ENCODE results near the gene KRTAP4-16.
A peak's percentile ranks its signal among the peaks of the same experiment; 100 is the strongest.
"Not testable (repeated sequence)": the region's sequence is repeated elsewhere in the genome, so short reads cannot be mapped to it uniquely, and the experiment has no call there.

Gene KRTAP4-16

DNA sequence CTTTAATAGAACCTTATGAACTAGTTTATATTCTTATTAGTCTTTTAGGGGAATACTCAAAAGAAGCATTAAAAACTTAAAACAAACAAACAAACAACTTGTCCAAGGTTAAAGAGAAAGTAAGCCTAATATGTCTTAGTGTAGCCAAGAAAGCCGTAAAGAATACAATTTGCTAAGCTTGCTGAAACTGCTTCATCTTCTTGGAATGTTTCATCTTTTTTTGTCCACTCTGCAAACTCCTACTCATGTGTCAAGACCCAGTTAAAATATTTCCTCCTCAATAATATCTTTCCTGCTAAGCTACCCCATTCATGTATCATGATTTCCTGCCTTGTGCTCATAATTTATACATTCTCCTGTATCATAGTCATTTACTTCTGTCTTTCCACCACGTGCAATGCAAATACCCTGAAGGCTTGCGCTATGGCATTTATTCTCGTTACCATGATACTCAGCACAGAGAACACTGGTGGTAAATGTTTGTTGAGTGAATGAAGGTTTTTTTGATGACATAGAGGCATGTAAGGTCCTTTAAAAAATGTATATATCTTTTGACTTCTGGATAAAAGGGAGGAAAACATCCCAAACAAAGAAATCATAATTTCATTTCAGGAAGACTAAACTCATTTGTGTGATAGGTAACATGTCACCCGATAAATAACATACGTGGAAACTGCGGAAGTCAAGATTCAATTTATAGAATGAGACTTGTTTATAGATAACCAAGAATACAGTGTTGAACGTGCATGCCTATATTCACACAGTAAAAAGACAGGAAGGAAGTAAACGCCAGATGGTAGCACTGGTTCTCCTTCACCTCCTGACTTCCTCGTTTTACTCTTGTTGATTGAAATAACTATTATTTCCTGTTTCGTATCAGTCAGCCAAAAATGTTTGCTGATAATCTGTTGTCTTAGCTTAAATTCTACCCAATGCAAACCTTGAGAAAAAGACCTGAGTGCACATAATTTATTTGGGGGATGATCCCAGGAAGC is 18.0 kb upstream of the KRTAP4-16 start:
- peak; percentile 15 for DNase-seq (ENCODE audit: low spot score)

DNA sequence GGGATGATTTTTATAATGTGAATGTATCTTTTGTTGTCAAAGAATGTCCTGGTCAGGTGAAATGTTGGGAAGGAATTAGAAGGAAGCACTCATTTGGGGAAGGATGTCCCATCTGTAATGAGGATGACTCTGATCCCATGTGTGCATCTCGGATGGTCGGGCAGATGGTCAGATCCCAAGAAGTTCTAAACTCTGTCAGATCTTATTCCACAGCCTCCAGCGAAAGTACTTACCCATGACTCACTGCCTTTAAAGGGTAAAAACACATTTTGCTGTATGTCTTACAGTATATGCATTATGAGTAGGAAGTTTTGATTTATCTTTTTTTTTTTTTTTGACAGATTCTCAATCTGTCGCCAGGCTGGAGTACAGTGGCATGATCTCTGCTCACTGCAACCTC is 16.7 kb upstream of the KRTAP4-16 start:
- DNase-seq (ENCODE audit: low spot score): no peak

DNA sequence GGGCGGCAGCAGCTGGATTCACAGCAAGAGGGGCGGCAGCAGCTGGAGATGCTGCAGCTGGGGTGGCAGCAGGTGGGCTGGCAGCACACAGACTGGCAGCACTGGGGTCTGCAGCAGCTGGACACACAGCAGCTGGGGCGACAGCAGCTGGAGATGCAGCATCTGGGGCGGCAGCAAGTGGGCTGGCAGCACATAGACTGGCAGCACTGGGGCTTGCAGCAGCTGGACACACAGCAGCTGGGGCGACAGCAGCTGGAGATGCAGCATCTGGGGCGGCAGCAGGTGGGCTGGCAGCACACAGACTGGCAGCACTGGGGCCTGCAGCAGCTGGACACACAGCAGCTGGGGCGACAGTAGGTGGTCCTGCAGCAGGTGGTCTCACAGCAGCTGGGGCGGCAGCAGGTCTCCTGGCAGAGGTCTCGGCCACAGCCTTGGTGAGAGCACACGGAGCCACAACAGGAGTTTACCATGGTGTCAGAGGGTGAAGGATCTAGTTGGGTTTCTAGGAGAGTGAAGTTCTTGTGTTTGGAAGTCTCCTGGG is 15.9 kb upstream of the KRTAP4-16 start, which contains the start of gene KRTAP4-11:
KRTAP4-11 (minus strand) TSS at position 528 of the 541 bp plus-strand sequence; CDS start at position 470, 58 bp downstream.
- not testable (repeated sequence) for DNase-seq (ENCODE audit: low spot score)

DNA sequence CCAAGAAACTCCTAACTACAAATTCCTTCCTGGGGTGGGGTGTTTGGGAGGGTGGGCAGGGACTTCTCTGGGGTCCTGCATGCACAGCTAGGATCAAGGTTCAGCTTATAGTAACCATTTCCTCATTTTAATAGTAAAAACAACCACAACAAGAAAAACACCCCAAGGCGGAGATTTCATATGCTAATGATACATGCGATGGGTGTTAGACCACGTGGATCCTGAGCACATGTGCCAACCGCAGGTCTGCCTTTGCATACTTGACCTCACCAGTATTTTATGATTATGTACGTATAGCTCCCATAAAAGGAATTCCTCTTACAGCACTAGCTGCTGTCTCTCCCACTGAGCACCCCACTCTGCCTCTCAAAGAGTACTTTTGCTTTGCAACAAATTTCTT is 14.3 kb upstream of the KRTAP4-16 start:
- DNase-seq (ENCODE audit: low spot score): no peak

DNA sequence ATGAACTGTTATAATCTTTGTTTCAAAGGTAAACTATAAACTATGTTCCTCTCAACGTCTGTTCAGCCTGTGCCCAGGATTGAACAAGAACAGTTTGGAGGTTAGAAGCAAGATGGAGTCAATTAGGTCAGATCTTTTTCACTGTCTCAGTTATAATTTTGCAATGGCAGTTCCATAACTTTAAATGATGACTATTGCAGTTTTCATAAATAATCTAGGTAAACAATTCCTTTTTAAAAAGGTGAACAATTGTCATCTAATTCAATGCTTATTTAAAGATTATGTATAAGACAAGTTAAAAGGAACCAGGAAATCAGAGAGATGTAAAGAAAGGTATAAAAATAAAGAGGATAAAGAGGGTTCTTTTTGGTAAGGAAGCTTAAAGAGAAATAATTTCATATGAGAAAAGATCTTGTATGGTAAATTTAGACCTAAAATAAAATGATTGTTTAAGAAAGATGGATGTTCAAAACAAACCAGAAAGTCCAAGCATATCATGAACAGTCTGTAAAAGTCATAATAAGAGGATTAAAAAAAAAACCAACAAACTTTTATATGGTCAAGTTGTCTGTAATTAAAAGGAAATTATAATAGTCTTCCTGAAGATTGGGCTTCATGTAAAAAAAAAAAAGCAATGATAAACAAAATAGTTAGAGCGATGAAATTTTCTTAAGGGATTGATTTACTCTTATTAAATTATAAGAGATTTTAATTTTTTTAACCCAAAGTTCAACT is 9.3 kb upstream of the KRTAP4-16 start:
- DNase-seq (ENCODE audit: low spot score): no peak

DNA sequence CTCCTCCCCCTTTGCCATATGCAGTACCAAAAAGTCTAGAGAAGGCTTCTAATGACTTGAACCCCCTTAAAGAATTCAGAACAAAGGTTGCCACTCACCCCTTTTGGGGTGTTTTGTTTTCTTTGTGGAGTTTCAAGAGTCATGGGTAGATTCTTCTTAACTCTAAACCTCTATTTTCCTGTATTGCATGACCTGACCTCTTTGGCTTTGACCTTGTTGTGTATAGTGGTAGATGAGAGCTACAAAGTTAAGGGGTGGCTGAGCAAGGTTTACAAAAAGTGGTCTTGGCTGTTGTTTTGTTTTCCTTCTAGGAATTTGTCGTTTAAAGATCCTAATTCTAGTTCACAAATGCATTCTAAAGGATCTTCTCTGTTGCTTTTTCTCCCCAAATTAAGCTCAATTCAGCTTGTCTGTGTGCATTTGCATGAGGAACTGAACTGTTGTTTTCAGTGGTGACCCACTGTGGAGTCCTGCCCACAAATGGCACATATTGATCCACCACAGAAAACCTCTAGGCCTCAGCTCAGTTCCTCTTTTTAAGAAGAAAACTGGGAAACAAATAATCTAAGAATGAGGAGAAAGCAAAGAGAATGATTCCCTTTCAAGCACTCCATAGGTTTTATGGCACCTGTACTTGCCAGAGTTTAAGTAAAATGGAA is 6.8 kb upstream of the KRTAP4-16 start:
- DNase-seq (ENCODE audit: low spot score): not testable (repeated sequence)

DNA sequence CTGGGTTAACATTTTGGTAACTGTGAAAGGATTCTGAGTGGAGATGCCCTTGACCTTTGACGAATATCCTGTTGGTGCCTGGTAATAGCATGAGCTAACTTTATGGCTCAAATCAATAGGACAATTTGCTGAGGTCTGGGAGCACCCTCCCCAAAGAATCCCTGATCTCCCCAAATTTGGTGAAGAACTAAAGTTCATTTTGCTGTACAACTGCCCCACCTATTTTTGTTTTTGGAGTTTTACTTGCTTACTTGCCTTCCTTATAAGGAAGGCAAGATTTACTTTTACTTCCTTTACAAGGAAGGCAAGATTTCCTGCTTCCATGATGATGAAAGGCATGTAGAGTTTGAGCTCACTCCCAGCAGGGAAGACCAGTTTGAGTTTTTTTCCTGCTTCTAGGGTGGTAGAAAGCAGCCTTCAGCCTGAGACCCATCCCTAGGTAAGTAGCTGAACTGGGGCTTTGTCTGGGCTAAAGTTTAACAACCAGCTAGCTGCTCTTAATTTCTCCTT is 6.0 kb upstream of the KRTAP4-16 start:
- no peak for DNase-seq (ENCODE audit: low spot score)

DNA sequence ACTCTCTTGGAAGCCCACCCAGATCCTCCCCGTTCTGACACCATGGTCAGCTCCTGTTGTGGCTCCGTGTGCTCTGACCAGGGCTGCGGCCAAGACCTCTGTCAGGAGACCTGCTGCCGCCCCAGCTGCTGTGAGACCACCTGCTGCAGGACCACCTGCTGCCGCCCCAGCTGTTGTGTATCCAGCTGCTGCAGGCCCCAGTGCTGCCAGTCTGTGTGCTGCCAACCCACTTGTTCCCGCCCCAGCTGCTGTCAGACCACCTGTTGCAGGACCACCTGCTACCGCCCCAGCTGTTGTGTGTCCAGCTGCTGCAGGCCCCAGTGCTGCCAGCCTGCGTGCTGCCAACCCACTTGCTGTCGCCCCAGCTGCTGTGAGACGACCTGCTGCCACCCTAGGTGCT is 3.3 kb upstream of the KRTAP4-16 start, which contains the start of gene KRTAP4-9:
KRTAP4-9 (plus strand) TSS at position 43 of the 400 bp plus-strand sequence; CDS start at position 43, 0 bp downstream.
- not testable (repeated sequence) for DNase-seq (ENCODE audit: low spot score)

DNA sequence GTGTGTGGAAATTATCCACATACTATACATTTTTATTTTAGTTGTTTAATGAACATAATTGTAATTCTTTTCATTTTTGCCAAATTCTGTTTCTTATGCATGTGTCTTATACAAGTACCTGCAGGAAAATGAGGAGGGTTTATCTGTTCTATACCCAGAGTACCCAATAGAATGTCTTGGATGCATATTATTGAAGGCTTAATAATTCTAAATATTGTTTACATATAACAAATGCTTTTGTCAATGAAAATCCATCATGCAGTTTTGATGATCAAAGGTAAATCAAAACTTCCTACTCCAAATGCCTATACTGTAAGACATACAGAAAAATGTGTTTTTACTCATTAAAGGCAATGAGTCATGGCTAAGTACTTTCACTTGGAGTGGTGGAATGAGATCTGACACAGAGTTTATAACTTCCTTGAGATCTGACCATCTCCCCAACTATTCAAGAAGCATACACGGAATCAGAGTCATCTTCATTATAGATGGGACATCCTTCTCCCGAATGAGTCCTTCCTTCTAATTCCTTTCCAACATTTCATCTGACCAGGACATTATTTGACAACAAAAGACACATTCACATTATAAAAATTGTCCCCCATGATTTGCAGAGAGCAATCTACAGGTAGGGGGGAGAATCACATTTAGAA is 2.5 kb upstream of the KRTAP4-16 start:
- DNase-seq (ENCODE audit: low spot score): not testable (repeated sequence)

DNA sequence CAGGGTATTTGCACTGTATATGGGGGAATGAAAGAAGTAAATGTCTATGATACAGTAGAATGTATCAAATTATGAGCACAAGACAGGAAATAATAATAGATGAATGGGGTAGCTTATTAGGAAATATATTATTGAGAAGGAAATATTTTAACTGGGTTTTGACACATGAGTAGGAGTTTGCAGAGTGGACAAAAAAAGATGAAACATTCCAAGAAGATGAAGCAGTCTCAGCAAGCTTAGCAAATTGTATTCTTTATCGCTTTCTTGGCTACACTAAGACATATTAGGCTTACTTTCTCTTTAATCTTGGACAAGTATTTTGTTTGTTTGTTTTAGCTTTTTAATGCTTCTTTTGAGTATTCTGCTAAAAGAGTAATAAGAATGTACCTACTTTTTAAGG is 1.9 kb upstream of the KRTAP4-16 start:
- DNase-seq (ENCODE audit: low spot score): no peak

DNA sequence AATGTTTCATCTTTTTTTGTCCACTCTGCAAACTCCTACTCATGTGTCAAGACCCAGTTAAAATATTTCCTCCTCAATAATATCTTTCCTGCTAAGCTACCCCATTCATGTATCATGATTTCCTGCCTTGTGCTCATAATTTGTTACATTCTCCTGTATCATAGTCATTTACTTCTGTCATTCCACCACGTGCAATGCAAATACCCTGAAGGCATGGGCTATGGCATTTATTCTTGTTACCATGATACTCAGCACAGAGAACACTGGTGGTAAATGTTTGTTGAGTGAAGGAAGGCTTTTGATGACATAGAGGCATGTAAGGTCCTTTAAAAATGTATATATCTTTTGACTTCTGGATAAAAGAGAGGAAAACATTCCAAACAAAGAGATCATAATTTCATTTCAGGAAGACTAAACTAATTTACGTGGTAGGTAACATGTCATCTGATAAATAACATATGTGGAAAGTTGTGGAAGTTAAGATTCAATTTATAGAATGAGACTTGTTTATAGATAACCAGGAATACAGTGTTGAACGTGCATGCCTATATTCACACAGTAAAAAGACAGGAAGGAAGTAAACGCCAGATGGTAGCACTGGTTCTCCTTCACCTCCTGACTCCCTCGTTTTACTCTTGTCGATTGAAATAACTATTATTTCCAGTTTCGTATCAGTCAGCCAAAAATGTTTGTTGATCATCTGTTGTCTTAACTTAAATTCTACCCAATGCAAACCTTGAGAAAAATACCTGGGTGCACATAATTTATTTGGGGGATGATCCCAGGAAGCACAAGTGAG is 2.1 kb downstream of the KRTAP4-16 start:
- not testable (repeated sequence) for DNase-seq (ENCODE audit: low spot score)

DNA sequence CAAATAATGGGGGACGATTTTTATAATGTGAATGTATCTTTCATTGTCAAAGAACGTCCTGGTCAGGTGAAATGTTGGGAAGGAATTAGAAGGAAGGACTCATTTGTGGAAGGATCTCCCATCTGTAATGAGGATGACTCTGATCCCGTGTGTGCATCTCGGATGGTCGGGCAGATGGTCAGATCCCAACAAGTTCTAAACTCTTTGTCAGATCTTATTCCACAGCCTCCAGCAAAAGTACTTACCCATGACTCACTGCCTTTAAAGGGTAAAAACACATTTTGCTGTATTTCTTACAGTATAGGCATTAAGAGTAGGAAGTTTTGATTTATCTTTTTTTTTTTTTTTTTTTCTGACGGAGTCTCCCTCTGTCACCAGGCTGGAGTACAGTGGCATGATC is 3.5 kb downstream of the KRTAP4-16 start:
- no peak for DNase-seq (ENCODE audit: low spot score)

DNA sequence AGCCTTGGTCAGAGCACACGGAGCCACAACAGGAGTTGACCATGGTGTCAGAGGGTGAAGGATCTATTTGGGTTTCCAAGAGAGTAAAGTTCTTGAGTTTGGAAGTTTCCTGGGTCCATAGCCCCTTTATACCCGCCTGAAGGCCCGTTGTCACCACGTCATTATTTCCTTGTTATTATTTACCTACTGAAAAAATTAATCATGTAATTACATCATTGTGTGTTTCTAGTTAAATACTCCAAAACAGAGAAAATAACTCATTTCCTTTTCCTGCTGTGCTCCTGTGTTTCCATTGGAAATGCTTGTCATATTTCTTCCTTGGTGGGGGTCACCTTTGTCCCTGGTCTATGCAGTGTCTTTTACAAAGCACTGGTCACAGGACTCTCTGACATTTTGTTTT is 4.0 kb downstream of the KRTAP4-16 start, which contains the start of gene KRTAP4-8:
KRTAP4-8 (minus strand) TSS at position 101 of the 400 bp plus-strand sequence; CDS start at position 43, 58 bp downstream.
- DNase-seq (ENCODE audit: low spot score): no peak

DNA sequence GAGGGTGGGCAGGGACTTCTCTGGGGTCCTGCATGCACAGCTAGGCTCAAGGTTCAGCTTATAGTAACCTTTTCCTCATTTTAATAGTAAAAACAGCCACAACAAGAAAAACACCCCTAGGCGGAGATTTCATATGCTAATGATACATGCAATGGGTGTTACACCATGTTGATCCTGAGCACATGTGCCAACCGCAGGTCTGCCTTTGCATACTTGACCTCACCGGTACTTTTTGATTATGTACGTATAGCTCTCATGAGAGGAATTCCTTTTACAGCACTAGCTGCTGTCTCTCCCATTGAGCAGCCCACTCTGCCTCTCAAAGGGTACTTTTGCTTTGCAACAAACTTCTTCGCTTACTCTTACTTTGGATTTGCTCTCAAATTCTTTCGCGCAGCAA is 6.0 kb downstream of the KRTAP4-16 start:
- DNase-seq (ENCODE audit: low spot score): no peak

DNA sequence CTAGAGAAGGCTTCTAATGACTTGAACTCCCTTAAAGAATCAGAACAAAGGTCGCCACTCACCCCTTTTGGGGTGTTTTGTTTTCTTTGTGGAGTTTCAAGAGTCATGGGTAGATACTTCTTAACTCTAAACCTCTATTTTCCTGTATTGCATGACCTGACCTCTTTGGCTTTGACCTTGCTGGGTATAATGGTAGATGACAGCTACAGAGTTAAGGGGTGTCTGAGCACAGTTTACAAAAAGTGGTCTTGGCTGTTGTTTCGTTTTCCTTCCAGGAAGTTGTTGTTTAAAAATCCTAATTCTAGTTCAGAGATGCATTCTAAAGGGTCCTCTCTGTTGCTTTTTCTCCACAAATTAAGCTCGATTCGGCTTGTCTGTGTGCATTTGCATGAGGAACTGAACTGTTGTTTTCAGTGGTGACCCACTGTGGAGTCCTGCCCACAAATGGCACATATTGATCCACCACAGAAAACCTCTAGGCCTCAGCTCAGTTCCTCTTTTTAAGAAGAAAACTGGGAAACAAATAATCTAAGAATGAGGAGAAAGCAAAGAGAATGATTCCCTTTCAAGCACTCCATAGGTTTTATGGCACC is 13.2 kb downstream of the KRTAP4-16 start:
- DNase-seq (ENCODE audit: low spot score): not testable (repeated sequence)

DNA sequence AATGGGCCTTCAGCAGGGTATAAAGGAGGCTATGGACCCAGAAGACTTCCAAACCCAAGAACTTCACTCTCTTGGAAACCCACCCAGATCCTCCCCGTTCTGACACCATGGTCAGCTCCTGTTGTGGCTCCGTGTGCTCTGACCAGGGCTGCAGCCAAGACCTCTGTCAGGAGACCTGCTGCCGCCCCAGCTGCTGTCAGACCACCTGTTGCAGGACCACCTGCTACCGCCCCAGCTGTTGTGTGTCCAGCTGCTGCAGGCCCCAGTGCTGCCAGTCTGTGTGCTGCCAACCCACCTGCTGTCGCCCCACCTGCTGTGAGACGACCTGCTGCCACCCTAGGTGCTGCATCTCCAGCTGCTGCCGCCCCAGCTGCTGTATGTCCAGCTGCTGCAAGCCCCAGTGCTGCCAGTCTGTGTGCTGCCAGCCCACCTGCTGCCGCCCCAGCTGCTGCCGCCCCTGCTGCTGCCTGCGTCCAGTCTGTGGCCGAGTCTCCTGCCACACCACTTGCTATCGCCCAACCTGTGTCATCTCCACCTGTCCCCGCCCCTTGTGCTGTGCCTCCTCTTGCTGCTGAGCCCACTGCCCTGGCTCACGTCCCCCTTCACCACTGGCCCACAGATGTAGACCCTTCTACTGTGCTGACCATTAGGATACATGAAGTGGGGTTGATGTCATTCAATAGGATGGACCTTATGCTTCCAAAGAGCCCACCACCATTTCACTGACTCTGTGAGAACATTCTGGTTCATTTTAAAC is 17.7 kb downstream of the KRTAP4-16 start, which contains the start of gene KRTAP4-7:
KRTAP4-7 (plus strand) TSS at position 51 of the 757 bp plus-strand sequence; CDS start at position 108, 57 bp downstream.
- not testable (repeated sequence) for DNase-seq (ENCODE audit: low spot score)

DNA sequence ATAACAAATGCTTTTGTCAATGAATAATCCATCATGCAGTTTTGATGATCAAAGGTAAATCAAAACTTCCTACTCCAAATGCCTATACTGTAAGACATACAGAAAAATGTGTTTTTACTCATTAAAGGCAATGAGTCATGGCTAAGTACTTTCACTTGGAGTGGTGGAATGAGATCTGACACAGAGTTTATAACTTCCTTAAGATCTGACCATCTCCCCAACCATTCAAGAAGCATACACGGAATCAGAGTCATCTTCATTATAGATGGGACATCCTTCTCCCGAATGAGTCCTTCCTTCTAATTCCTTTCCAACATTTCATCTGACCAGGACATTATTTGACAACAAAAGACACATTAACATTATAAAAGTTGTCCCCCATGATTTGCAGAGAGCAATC is 18.6 kb downstream of the KRTAP4-16 start:
- not testable (repeated sequence) for DNase-seq (ENCODE audit: low spot score)

DNA sequence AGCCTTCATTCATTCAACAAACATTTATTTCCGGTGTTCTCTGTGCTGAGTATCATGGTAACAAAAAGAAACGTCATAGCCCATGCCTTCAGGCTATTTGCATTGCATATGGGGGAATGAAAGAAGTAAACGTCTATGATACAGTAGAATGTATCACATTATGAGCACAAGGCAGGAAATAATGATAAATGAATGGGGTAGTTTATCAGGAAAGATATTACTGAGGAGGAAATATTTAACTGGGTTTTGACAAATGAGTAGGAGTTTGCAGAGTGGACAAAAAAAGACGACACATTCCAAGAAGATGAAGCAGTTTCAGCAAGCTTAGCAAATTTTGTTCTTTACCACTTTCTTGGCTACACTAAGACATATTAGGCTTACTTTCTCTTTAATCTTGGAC is 19.4 kb downstream of the KRTAP4-16 start:
- no peak for DNase-seq (ENCODE audit: low spot score)

DNA sequence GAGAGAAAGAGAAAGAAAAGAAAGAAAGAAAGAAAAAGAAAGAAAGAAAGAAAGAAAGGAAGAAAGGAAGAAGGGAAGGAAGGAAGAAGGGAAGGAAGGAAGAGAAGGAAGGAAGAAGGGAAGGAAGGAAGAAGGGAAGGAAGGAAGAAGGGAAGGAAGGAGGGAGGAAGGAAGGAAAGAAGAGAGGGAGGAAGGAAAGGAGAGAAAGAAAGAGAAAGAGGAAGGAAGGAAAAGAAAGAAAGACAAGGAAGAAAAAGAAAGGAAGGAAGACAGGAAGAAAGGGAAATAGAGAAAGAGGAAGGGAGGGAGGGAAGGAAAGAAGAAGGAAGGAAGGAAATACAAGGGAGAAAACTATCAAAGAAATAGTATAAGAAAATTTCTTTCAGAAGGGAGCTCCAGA is 25.2 kb downstream of the KRTAP4-16 start:
- DNase-seq (ENCODE audit: low spot score): no peak
